Transverse colon (tissue), 4 donors: Measurements from ENCODE around the gene GNG5. TPM values are rescaled to one million over a fixed set of nuclear protein-coding genes. Genes with fewer than 3 reads are reported as not detected.
"Not testable (repeated sequence)": the region's sequence is repeated elsewhere in the genome, so short reads cannot be mapped to it uniquely, and the experiment has no call there.

Experiments
- DNase-seq: peaks from one replicate; pipeline ENCODE4 v3.0.0-alpha.2; 2019
- H3K27ac ChIP-seq, 4 donors: fragments of 200-600 bp; sonication (generic); 2 replicates each; pipeline ENCODE4 v1.5.1; 2016 to 2018; ENCODE audit warnings: inconsistent platforms in 4 of 4
- H3K27me3 ChIP-seq: fragments of 200-600 bp; sonication (generic); 2 replicates; pipeline ENCODE4 v1.5.1; 2017; ENCODE audit warnings: inconsistent platforms
- H3K36me3 ChIP-seq, 4 donors: fragments of 200-600 bp; sonication (generic); 2 replicates each; pipeline ENCODE4 v1.5.1; 2017 to 2019; ENCODE audit warnings: inconsistent platforms in 4 of 4
- H3K4me1 ChIP-seq, 4 donors: fragments of 200-600 bp; sonication (generic); 2 replicates each; pipeline ENCODE4 v1.5.1; 2017 to 2020; ENCODE audit warnings: inconsistent platforms in 4 of 4
- H3K4me3 ChIP-seq, 4 donors: fragments of 200-600 bp; sonication (generic); 1 replicate in 1 of 4; 2 replicates in 3 of 4; pipeline versions ENCODE4 v1.5.1 to v1.6.1; 2017 to 2019; ENCODE audit warnings: inconsistent platforms in 4 of 4
- H3K9me3 ChIP-seq, 2 donors: fragments of 200-600 bp; sonication (generic); 2 replicates each; pipeline ENCODE4 v1.5.1; 2017 to 2019; ENCODE audit warnings: inconsistent platforms in 2 of 2
- CTCF ChIP-seq, 5 experiments: fragments of 200-600 bp in 3 of 5; fragments of 450-650 bp in 2 of 5; sonication (generic) in 3 of 5; IDR thresholded peaks; 1 replicate in 2 of 5; 2 replicates in 3 of 5; pipeline ENCODE4 v1.5.1; 2016 to 2017; ENCODE audit warnings: antibody characterized with exemption in 5 of 5, inconsistent platforms in 3 of 5, mild to moderate bottlenecking in 2 of 5, moderate library complexity in 1 of 5
- EP300 ChIP-seq: sonication (generic); formaldehyde crosslinking; IDR thresholded peaks from one replicate; pipeline ENCODE4 v1.6.1; 2017; ENCODE audit warnings: antibody characterized with exemption, low read depth
- POLR2A ChIP-seq: fragments of 450-650 bp; IDR thresholded peaks from one replicate; pipeline ENCODE4 v1.6.1; 2016; ENCODE audit warnings: antibody characterized with exemption, mild to moderate bottlenecking, moderate library complexity
- POLR2AphosphoS5 ChIP-seq, 3 donors: sonication (generic); formaldehyde crosslinking; IDR thresholded peaks; one replicate each; pipeline ENCODE4 v1.6.1; 2016; ENCODE audit warnings: antibody characterized with exemption in 3 of 3
- WGBS, 2 donors: methylation state at CpG; one replicate each; pipeline ENCODE4 v1.1.5; 2018; ENCODE audit warnings: low coverage in 1 of 2; 5-methylcytosine and 5-hydroxymethylcytosine counted together
- in situ Hi-C, 4 donors: fragments of 200-750 bp; cut with MboI; loops; one replicate each; pipeline versions ENCODE4 v1.15.0 to v1.15.1; 2017; ENCODE audit warnings: low sequenced_read_pairs in 3 of 4, low pct_ligation_motif_present in 1 of 4, low pct_unique_long_range_greater_than_20kb in 1 of 4
- intact Hi-C: fragments of 100-400 bp; cut with DNase I; formaldehyde crosslinking; loops from one replicate; pipeline ENCODE4 v1.15.1; 2023; ENCODE audit warnings: low total_unique reads
- total RNA-seq, 4 donors: library from RNA; depleted of rRNA; stranded (reverse); fragments of >200 nt; gene quantifications; one replicate each; pipeline ENCODE4 v1.1.0, GENCODE V29; 2016

The GNG5 gene
- total RNA-seq, 4 donors from 2014 or later = 19.1 to 172 (median 127) TPM

DNA sequence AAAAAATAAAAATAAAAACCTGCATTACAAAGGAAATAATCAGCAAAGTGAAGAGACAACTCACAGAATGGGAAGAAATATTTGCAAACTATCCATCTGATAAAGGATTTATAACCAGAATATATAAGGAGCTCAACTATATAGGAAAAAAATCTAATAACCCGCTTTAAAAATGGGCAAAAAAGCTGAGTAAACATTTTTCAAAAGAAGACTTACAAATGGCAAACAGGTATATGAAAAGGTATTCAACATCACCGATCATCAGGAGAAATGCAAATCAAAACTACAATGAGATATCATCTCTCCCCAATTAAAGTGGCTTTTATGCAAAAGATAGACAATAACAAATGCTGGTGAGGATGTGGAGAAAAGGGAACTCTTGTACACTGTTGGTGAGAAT, 3.8 kb upstream of the GNG5 start:
- 50 to 77% methylated on average over 2 of the region's 2 CpGs for WGBS, 2 donors
- no peaks in the 10 kb centered on the region for H3K36me3 ChIP-seq
- no peaks in the 10 kb centered on the region for H3K27me3 ChIP-seq
- peaks cover 0 to 11% (median 0%) of the 10 kb centered on the region in 4 donors for H3K4me1 ChIP-seq
- in situ Hi-C loops = loop anchor here in 1 of 4 donors (10.0 kb wide), 1 partner anchor 55 kb away; no protein-coding TSS in a partner anchor
- TF ChIP-seq EP300 (no peak), POLR2AphosphoS5 (IDR thresholded peaks at IDR 0.05) (no peak), CTCF (IDR thresholded peaks at IDR 0.05) (no peak), POLR2A (no peak)
- DNase-seq = no peak
- H3K27ac ChIP-seq = no peak overlapping the region
- no peaks in the 10 kb centered on the region for H3K9me3 ChIP-seq
- intact Hi-C loops = no loop called here
- no peak overlapping the region for H3K4me3 ChIP-seq

DNA sequence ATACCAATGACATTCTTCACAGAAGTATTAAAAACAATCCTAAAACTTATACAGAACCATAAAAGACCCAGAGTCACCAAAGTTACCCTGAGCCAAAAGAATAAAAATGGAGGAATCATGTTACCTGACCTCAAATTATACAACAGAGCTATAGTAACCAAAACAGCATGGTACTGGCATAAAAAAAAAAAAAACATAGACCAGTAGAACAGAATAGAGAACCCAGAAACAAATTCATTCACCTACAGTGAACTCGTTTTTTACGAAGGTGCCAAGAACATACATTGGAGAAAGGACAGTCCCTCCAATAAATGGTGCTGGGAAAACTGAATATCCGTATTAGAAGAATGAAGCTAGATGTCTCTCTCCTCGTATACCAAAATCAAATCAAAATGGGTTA, 2.6 kb upstream of the GNG5 start:
- H3K4me1 ChIP-seq = peaks cover 5 to 18% (median 8%) of the 10 kb centered on the region in 4 donors
- DNase-seq = no peak
- in situ Hi-C loops (no loop called here), intact Hi-C loops (loop anchor here (10.0 kb wide), 2 partner anchors 66 to 96 kb away; partner anchors contain the start of gene CTBS)
- H3K36me3 ChIP-seq = no peaks in the 10 kb centered on the region
- H3K27ac ChIP-seq = no peak overlapping the region
- TF ChIP-seq POLR2AphosphoS5 (IDR thresholded peaks at IDR 0.05) (no peak), POLR2A (no peak), EP300 (no peak), CTCF (IDR thresholded peaks at IDR 0.05) (no peak)
- no peaks in the 10 kb centered on the region for H3K9me3 ChIP-seq
- H3K4me3 ChIP-seq = no peak overlapping the region
- H3K27me3 ChIP-seq = no peaks in the 10 kb centered on the region
- 93 to 98% methylated on average over 4 of the region's 4 CpGs for WGBS, 2 donors

DNA sequence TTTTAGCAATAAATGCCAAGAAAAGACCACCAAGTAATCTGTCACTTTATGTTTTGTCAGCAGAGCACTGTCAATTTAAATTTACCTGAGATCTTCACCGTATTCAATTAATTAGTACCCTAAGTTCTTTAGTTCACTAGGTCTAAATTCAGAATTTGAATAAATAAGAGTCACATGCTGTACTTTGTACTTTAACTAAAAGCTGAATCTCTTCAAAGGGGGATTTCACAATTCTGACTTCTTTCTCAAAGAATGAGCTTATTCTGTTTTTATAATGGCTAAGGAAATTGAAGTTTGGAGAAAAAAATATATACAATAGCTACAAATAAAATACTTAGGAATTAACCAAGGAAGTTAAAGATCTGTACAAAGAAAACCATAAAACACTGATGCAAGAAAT, 2.1 kb upstream of the GNG5 start:
- no peak for TF ChIP-seq POLR2A
- no peak for TF ChIP-seq POLR2AphosphoS5 (IDR thresholded peaks at IDR 0.05)
- TF ChIP-seq EP300 = no peak
- no peak for TF ChIP-seq CTCF (IDR thresholded peaks at IDR 0.05)
- WGBS, 2 donors = 98 to 100% methylated on average over 1 of the region's 1 CpG
- no peak for DNase-seq
- intact Hi-C loops = loop anchor here (10.0 kb wide), 2 partner anchors 66 to 96 kb away; partner anchors contain the start of gene CTBS
- H3K4me1 ChIP-seq = peaks cover 9 to 23% (median 13%) of the 10 kb centered on the region in 4 donors
- no peaks in the 10 kb centered on the region for H3K27me3 ChIP-seq
- no peak overlapping the region for H3K27ac ChIP-seq
- no peak overlapping the region for H3K4me3 ChIP-seq
- H3K36me3 ChIP-seq = no peaks in the 10 kb centered on the region
- no peaks in the 10 kb centered on the region for H3K9me3 ChIP-seq
- in situ Hi-C loops = no loop called here

- in situ Hi-C loops, H3K27ac ChIP-seq, H3K27me3 ChIP-seq, H3K4me3 ChIP-seq, DNase-seq, H3K36me3 ChIP-seq, H3K9me3 ChIP-seq: not testable (repeated sequence)
- intact Hi-C loops = loop anchor here (10.0 kb wide), 2 partner anchors 67 to 97 kb away; partner anchors contain the start of gene CTBS
- 91 to 96% methylated on average over 10 to 14 of the region's 14 CpGs for WGBS, 2 donors
- peaks cover 13 to 30% (median 20%) of the 10 kb centered on the region in 4 donors for H3K4me1 ChIP-seq
Measured at GRCh38 chr1:84507887-84508286, 1.5 kb upstream of the GNG5 start.
